ENCODE results near the gene ACOXL. TPM values are rescaled to one million over a fixed set of nuclear protein-coding genes. Genes with fewer than 3 reads are reported as not detected.

ACOXL gene
- total RNA-seq, 1 donor from 2014 or later, result 52.7 TPM

- DNase-seq (ENCODE audit: low spot score), result no peak
Observed at GRCh38 chr2:110873597-110874452, 141.5 kb downstream of the ACOXL start.

DNA sequence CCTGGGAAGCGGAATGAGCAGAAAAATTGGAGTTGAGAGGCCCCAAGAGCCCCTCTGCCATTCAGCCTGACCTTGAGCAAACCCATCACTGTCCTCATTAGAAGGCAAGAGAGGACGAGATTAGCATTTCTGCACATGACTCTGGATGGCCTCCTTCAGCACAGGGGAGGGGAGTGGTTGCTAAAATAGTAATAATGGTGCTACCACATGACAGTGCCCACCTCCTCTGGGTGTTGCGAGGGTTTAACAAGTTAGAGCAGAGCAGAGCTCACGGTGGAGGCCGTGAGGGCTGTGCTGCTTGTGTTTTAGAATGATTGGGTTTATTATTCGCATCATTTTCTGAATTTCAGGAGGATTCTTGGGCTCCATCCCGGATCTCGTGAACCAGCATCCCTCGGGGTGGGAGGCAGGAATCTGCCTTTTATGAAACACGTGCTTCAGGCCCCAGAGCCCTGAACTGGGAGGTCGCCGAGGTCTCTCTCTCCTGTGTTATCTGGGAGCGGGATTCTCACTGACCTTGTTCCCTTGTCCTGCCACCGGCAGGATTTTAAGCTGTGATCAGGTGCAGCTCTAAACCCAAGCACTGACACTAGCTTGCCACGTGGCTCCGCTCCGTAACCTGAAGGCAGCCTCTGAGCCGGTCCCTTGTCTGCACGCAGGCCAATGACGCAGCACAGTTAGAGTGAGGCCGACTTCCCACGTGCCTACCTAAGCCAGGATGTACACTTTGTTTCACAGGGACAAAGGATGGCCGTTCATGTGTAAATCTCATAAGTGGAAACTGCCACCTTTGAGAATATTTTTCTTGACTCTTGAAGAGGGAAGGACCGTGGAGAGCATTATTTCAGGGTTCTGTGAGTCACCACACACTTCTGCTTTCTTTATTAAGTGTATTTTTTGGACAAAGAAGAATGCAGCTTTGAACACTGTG is 142.3 kb downstream of the ACOXL start:
- DNase-seq (ENCODE audit: low spot score), result no peak

DNA sequence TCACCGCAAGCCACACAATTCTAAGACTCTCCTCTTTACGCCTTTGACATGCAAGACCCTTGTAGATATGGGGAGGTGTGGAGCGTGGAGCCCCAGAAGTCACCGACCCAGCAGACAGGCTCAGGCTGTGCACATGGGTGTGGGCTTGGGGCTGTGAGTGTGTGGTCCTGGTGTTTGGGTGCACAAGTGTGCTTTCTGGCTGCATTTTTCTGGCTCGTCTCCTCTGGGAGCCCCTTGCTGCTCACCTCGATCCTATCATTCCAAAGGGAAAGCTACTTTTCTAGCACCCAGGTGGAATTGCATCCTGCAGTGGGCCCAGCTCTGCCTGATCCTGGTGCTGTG is 143.0 kb downstream of the ACOXL start:
- no peak for DNase-seq (ENCODE audit: low spot score)

- no peak for DNase-seq (ENCODE audit: low spot score)
Observed at GRCh38 chr2:110876167-110876999, 144.0 kb downstream of the ACOXL start.

- no peak for DNase-seq (ENCODE audit: low spot score)
Observed at GRCh38 chr2:110877031-110877827, 144.9 kb downstream of the ACOXL start.

GRCh38 chr2:110878150-110878549 is 145.8 kb downstream of the ACOXL start:
- DNase-seq (ENCODE audit: low spot score), result no peak

- DNase-seq (ENCODE audit: low spot score), result no peak
Observed at GRCh38 chr2:110881908-110882307, 149.5 kb downstream of the ACOXL start.

GRCh38 chr2:110883406-110883805 is 151.0 kb downstream of the ACOXL start:
- DNase-seq (ENCODE audit: low spot score), result no peak

DNA sequence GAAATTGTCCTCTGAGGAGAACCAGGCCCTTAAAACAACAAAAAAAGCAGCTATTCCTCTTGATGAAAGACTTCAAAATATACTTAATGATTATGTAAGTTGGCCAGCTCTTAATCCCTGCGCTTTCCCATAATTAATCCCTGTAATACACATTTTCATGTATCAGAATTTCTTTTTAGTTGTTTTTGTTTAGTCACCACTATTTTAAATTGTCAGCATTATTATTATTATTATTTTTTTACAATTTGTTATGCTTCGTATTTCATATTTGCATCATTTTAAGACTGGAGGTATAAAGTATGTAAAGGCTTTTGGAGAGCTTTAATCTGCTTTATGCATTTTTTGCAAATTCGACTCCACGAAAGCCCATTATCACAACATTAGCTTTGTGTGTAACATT is 152.9 kb downstream of the ACOXL start:
- DNase-seq (ENCODE audit: low spot score), result no peak

- DNase-seq (ENCODE audit: low spot score), result no peak
Observed at GRCh38 chr2:110886826-110887573, 154.6 kb downstream of the ACOXL start.

DNA sequence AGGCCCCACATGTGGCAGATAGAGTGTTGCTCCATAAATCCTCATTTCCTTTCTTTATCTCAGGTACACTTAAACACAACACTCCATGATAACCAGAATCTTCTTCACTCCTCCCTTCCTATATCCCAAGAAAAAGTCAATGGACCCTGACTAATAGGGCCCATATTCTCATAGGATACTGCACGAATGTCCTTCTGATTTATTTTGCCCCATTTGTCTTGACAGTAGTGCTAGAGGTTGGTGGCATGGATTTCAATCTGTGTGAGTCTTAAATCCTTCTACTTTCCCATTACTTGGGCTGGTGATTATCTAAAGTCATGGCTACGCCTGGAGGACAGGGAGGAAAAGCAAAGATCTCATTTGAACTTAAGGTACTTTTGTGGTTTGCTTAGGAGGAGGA is 156.0 kb downstream of the ACOXL start:
- DNase-seq (ENCODE audit: low spot score), result no peak

DNA sequence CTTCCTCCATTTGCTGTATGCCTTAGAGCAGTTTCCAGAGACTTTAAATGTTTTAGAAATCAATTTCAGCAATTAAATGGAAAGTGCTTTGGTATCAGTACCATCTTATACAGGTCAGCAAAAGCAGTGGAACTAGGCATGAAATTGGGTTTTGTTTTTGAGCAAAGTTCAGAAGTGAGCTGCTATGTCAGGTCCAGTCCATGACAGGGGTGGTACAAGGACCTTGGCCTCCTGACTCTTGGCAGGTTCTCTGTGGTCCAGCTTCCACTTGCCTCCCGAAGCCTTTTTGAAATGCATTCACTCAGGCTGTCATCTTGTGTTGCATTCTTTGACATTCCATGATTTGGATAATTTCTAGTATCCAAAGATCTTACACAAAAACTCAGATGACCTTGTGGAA is 159.3 kb downstream of the ACOXL start:
- DNase-seq (ENCODE audit: low spot score), result no peak

- DNase-seq (ENCODE audit: low spot score), result no peak
Observed at GRCh38 chr2:110896226-110896625, 163.9 kb downstream of the ACOXL start.

GRCh38 chr2:110897966-110898365 is 165.6 kb downstream of the ACOXL start:
- DNase-seq (ENCODE audit: low spot score), result no peak

- DNase-seq (ENCODE audit: low spot score), result no peak
Observed at GRCh38 chr2:110900191-110900590, 167.8 kb downstream of the ACOXL start.

- peak; percentile 61 for DNase-seq (ENCODE audit: low spot score)
Observed at GRCh38 chr2:110903548-110903947, 171.2 kb downstream of the ACOXL start.

DNA sequence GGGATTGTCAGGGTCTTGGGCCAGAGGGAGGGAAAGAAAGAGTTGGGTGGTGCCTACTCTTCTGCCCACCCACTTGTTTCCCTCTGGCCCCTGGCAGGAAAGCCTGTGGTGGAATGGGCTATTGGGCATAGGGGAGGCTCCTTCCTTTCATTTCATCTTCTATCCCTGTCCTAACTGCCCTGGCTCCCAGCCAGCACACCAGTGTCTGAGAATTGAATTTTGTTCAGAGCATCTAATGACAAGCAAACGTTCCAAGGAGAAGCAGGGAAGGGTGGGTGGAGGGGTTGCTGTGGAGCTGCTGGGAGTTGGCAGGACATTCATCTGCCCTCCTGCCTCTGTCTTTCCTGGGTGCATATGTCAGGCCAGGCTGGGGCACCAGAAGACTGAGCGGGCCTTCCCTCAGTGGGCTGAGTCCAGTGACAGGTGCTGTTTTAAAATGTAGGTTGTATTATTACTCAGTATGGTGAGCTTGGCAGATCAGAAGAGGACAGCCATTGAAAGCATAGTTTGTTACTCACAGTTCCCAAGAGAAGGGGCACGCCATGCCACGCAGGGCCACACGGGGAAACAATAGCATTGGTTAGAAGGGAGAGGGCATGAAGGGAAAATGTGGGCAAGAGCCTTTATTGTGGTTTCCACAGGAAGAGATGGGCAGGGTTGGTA is 171.9 kb downstream of the ACOXL start:
- DNase-seq (ENCODE audit: low spot score), result no peak

GRCh38 chr2:110904779-110905148 is 172.4 kb downstream of the ACOXL start:
- DNase-seq (ENCODE audit: low spot score), result no peak

DNA sequence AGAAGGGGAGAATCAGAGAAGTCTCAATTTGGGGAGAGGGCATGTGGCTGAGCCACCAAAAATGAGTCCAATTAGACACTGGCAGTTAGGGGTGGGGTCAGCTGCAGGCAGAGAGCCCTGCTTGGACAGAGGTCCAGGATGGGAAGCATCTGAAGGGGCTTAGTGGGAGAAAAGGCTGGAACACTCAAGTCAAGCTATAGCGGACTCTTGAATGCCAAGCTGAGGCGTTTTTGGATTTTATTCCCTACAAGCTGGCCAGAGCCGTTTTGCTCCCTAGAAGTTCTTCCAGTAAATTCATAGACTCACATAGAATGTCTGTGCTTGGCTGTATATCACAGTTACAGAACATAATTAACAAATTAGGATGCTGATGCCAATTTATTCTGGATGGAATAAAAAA is 172.8 kb downstream of the ACOXL start:
- no peak for DNase-seq (ENCODE audit: low spot score)

Measured in ureter (tissue), 1 donor.